HCT116 (cell line): ENCODE results near the gene FPR2. TPM values are rescaled to one million over a fixed set of nuclear protein-coding genes. Genes with fewer than 3 reads are reported as not detected.

Experiments
- ATAC-seq: fragments of 200-7000 bp; cut with Tn5 transposase; 2 replicates; pipeline ENCODE4 v1.9.1; 2020; ENCODE audit warnings: mild to moderate bottlenecking, moderate library complexity
- BruUV-seq: library from RNA; stranded (reverse); fragments of 400-500 nt; replicated peaks from 2 replicates; lab custom pipeline; 2021; lab: Mats Ljungman, UMichigan
- CTCF ChIA-PET: fragments of 300-600 bp; sonication (Branson Sonifier 250); formaldehyde crosslinking; loops from one replicate; lab custom pipeline; 2021; ENCODE audit warnings: antibody characterized with exemption; lab: Charles Lee
- POLR2A ChIA-PET: fragments of 300-600, 350-600 bp; sonication (Branson Sonifier 250); formaldehyde crosslinking; loops from one replicate; lab custom pipeline; 2021; ENCODE audit warnings: antibody characterized with exemption; lab: Charles Lee
- RAD21 ChIA-PET, 2 experiments: fragments of 300-600 bp; sonication (Branson Sonifier 250); formaldehyde crosslinking; loops; one replicate each; lab custom pipeline; 2023; ENCODE audit warnings: low total read pairs in 2 of 2; ENCODE audit not compliant: uncharacterized antibody in 2 of 2, unreplicated experiment in 2 of 2, low non-redundant PET in 1 of 2; lab: Charles Lee
- DNase-seq: peaks from one replicate; pipeline ENCODE4 v3.0.0-alpha.2; 2010; ENCODE audit warnings: low read depth, low spot score
- H2AFZ ChIP-seq: fragments of 200-600 bp; shearing (Covaris generic), sonication (generic); 2 replicates; pipeline ENCODE4 v1.6.1; 2017; ENCODE audit warnings: low read depth, mixed run types, mixed read lengths, antibody characterized with exemption, low read length; ENCODE audit not compliant: poor library complexity, severe bottlenecking
- H3K27ac ChIP-seq: 2 replicates; pipeline ENCODE4 v1.5.1; 2012; ENCODE audit warnings: low read depth, low read length
- H3K27me3 ChIP-seq: fragments of 200-600 bp; sonication (generic); 2 replicates; pipeline ENCODE4 v1.6.1; 2016; ENCODE audit warnings: mixed run types, low read length, mixed read lengths; ENCODE audit not compliant: insufficient read depth
- H3K36me3 ChIP-seq, 2 experiments: fragments of 200-500 bp in 1 of 2; fragments of 200-600 bp in 1 of 2; sonication (Bioruptor generic) in 1 of 2; sonication (generic) in 1 of 2; 2 replicates each; pipeline versions ENCODE4 v1.5.1 to v1.6.1; 2014 to 2016; ENCODE audit warnings: low read length in 2 of 2, inconsistent platforms in 1 of 2, mixed read lengths in 1 of 2, mixed run types in 1 of 2; ENCODE audit not compliant: insufficient read depth in 2 of 2, control insufficient read depth in 1 of 2
- H3K4me1 ChIP-seq, 2 experiments: fragments of 200-600 bp in 1 of 2; sonication (generic) in 1 of 2; 2 replicates each; pipeline versions ENCODE4 v1.5.1 to v1.6.1; 2012 to 2017; ENCODE audit warnings: low read length in 2 of 2, inconsistent platforms in 1 of 2, mild to moderate bottlenecking in 1 of 2, mixed read lengths in 1 of 2, mixed run types in 1 of 2, moderate library complexity in 1 of 2; ENCODE audit not compliant: insufficient read depth in 2 of 2, control insufficient read depth in 1 of 2
- H3K4me2 ChIP-seq: fragments of 200-600 bp; sonication (generic); 2 replicates; pipeline ENCODE4 v1.6.1; 2017; ENCODE audit warnings: mixed run types, low read length, mixed read lengths
- H3K4me3 ChIP-seq, 2 experiments: fragments of 200-600 bp in 1 of 2; sonication (generic) in 1 of 2; replicated peaks in 1 of 2; 2 replicates each; pipeline ENCODE4 v1.5.1; 2011 to 2016; ENCODE audit warnings: low read length in 2 of 2, control low read depth in 1 of 2, low read depth in 1 of 2, mild to moderate bottlenecking in 1 of 2, mixed read lengths in 1 of 2, mixed run types in 1 of 2
- H3K79me2 ChIP-seq: fragments of 200-600 bp; sonication (generic); 2 replicates; pipeline ENCODE4 v1.6.1; 2017; ENCODE audit warnings: mild to moderate bottlenecking, mixed run types, low read length, moderate library complexity, mixed read lengths; ENCODE audit not compliant: insufficient read depth
- H3K9ac ChIP-seq: fragments of 200-600 bp; sonication (generic); 2 replicates; pipeline ENCODE4 v1.6.1; 2016; ENCODE audit warnings: low read length, mixed read lengths
- H3K9me2 ChIP-seq: fragments of 200-600 bp; sonication (generic), shearing (Covaris generic); 2 replicates; pipeline ENCODE4 v1.6.1; 2017; ENCODE audit warnings: mixed run types, mild to moderate bottlenecking, moderate library complexity; ENCODE audit not compliant: insufficient read depth
- H3K9me3 ChIP-seq, 2 experiments: fragments of 200-500 bp in 1 of 2; fragments of 200-600 bp in 1 of 2; sonication (Bioruptor generic) in 1 of 2; sonication (generic) in 1 of 2; 2 replicates each; pipeline ENCODE4 v1.6.1; 2014 to 2017; ENCODE audit warnings: low read length in 2 of 2, mixed read lengths in 2 of 2, inconsistent platforms in 1 of 2, low read depth in 1 of 2, mild to moderate bottlenecking in 1 of 2, mixed run types in 1 of 2, moderate library complexity in 1 of 2; ENCODE audit not compliant: control insufficient read depth in 1 of 2, insufficient read depth in 1 of 2
- H4K20me1 ChIP-seq: fragments of 200-600 bp; sonication (generic), shearing (Covaris generic); 2 replicates; pipeline ENCODE4 v1.6.1; 2017; ENCODE audit warnings: mixed run types, mild to moderate bottlenecking, moderate library complexity; ENCODE audit not compliant: insufficient read depth
- CTCF ChIP-seq, 3 experiments: fragments of 200-600 bp in 1 of 3; sonication (generic) in 1 of 3; IDR thresholded peaks in 2 of 3; conservative IDR thresholded peaks in 1 of 3; 2 replicates each; pipeline ENCODE4 v1.5.1; 2012 to 2017; ENCODE audit warnings: low read depth in 2 of 3, low read length in 2 of 3, antibody characterized with exemption in 1 of 3, borderline replicate concordance in 1 of 3, control low read depth in 1 of 3, mild to moderate bottlenecking in 1 of 3, mixed read lengths in 1 of 3, mixed run types in 1 of 3, moderate library complexity in 1 of 3; ENCODE audit not compliant: insufficient read depth in 1 of 3
- EZH2 ChIP-seq: fragments of 200-600 bp; sonication (generic); IDR thresholded peaks from 2 replicates; pipeline ENCODE4 v1.6.1; 2017; ENCODE audit warnings: antibody characterized with exemption, mixed run types
- EZH2phosphoT487 ChIP-seq: fragments of 200-600 bp; IDR thresholded peaks from 2 replicates; pipeline ENCODE4 v1.6.1; 2018; ENCODE audit warnings: antibody characterized with exemption, borderline replicate concordance
- RAD21 ChIP-seq: IDR thresholded peaks from 2 replicates; pipeline ENCODE4 v1.6.1; 2012; ENCODE audit warnings: low read depth, mild to moderate bottlenecking
- REST ChIP-seq: IDR thresholded peaks from 2 replicates; pipeline ENCODE4 v1.6.1; 2012; ENCODE audit warnings: low read depth
- SIN3A ChIP-seq: IDR thresholded peaks from 2 replicates; pipeline ENCODE4 v1.6.1; 2012; ENCODE audit warnings: low read depth
- SP1 ChIP-seq: IDR thresholded peaks from 2 replicates; pipeline ENCODE4 v1.6.1; 2012; ENCODE audit warnings: low read depth
- SRF ChIP-seq: IDR thresholded peaks from 2 replicates; pipeline ENCODE4 v1.6.1; 2012; ENCODE audit warnings: low read depth
- TCF7L2 ChIP-seq: IDR thresholded peaks from 2 replicates; pipeline ENCODE4 v1.7.0; 2011; ENCODE audit warnings: borderline replicate concordance, inconsistent platforms; ENCODE audit not compliant: insufficient read depth, insufficient read length; ENCODE audit errors: extremely low read depth
- ZBTB33 ChIP-seq: IDR thresholded peaks from 2 replicates; pipeline ENCODE4 v1.6.1; 2011; ENCODE audit warnings: mild to moderate bottlenecking, low read length, moderate library complexity; ENCODE audit not compliant: insufficient replicate concordance; ENCODE audit errors: extremely low read depth
- ZFX ChIP-seq: fragments of 450-650 bp; IDR thresholded peaks from 2 replicates; pipeline ENCODE4 v1.6.1; 2017
- ZNF274 ChIP-seq: fragments of 200-500 bp; sonication (Bioruptor generic); IDR thresholded peaks from 2 replicates; pipeline ENCODE4 v1.6.1; 2014; ENCODE audit warnings: mild to moderate bottlenecking, low read depth, low read length, inconsistent platforms
- intact Hi-C: fragments of 100-400 bp; cut with micrococcal nuclease; formaldehyde crosslinking; loops from 2 replicates; pipeline ENCODE4 v1.10.0; 2022
- total RNA-seq: library from RNA; stranded (reverse); gene quantifications from one replicate; pipeline ENCODE4 v1.2.1, GENCODE V29; 2021; ENCODE audit not compliant: unreplicated experiment
- TF ChIP-seq, protein P1 (sequence below): IDR thresholded peaks from 2 replicates; pipeline ENCODE4 v1.6.1; 2012

FPR2 gene
- total RNA-seq, 1 experiment from 2014 or later, result not detected

- Histone ChIP-seq H3K36me3 (no peaks in the 10 kb centered on the region), H3K9ac (no peak overlapping the region), H3K4me2 (no peak overlapping the region), H3K27ac (no peak overlapping the region), H4K20me1 (no peaks in the 10 kb centered on the region), H3K9me2 (no peaks in the 10 kb centered on the region), H3K4me1 (peaks cover 8 to 14% of the 10 kb centered on the region in 2 experiments; a peak in 3 of 4 replicates), H3K9me3 (no peaks in the 10 kb centered on the region), H3K4me3 (no peak overlapping the region), H2AFZ (no peak overlapping the region), H3K27me3 (no peaks in the 10 kb centered on the region), H3K79me2 (no peaks in the 10 kb centered on the region)
- RAD21 ChIA-PET, result no interaction called here
- CTCF ChIA-PET, result interaction anchor here (0.8 kb wide), 1 partner anchor 65 kb away, joined by 3 read pairs; no protein-coding TSS in a partner anchor
- peak; percentile 85 for ATAC-seq
- intact Hi-C loops, result loop anchor here (1.0 kb wide), 1 partner anchor 66 kb away; no protein-coding TSS in a partner anchor
- no TSS peak for BruUV-seq
- TF ChIP-seq, protein P1, sequence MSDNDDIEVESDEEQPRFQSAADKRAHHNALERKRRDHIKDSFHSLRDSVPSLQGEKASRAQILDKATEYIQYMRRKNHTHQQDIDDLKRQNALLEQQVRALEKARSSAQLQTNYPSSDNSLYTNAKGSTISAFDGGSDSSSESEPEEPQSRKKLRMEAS, result no peak
- TF ChIP-seq TCF7L2, result no peak
- TF ChIP-seq ZBTB33, result no peak
- TF ChIP-seq ZFX, result no peak
- no peak for TF ChIP-seq SP1
- TF ChIP-seq SRF, result no peak
- no peak for TF ChIP-seq REST
- TF ChIP-seq CTCF (IDR thresholded peaks at IDR 0.05 in 2 of 3, conservative IDR thresholded peaks at IDR 0.05 in 1 of 3; ENCODE audit: borderline replicate concordance in 1 of 3, insufficient read depth in 1 of 3, low read depth in 2 of 3, low read length in 2 of 3), result peak; percentile 57 to 73 (median 69); a peak in 5 of 6 replicates
- TF ChIP-seq EZH2, result no peak
- TF ChIP-seq SIN3A, result no peak
- no peak for TF ChIP-seq ZNF274
- TF ChIP-seq EZH2phosphoT487, result no peak
- TF ChIP-seq RAD21, result peak; percentile 60
- POLR2A ChIA-PET, result interaction anchor here (0.6 kb wide), 1 partner anchor 323 kb away, joined by 3 read pairs; no protein-coding TSS in a partner anchor
- no peak for DNase-seq
Measured at GRCh38 chr19:51712461-51713081, 48.4 kb upstream of the FPR2 start.
